GM19397 (cell line): Measurements from ENCODE around the gene IGSF22.

Source experiments
- ATAC-seq: cut with Tn5 transposase; IDR thresholded peaks from one replicate; pipeline ENCODE4 v1.9.1; 2021; ENCODE audit warnings: mild to moderate bottlenecking, moderate library complexity; ENCODE audit not compliant: unreplicated experiment

The IGSF22 gene

DNA sequence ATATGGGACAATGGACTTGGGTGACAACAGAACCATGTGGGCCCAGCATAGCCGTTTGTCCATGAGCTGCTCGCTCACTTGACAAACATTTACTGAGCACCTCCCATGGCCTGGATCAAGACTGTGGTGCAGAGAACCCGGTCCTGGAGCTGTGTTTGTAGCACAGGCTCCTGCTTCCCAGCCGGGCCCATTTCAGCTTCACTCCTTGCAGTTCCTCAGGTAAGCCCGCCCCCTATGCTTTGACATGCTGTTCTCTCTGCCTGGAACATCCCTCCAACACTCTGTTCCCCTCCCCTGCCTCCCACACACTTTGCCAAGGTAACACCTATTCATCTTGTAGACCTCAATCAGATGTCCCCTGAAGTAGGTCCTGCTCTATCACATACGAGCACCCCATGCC lies 19.3 kb upstream of the IGSF22 start:
- no peak for ATAC-seq

DNA sequence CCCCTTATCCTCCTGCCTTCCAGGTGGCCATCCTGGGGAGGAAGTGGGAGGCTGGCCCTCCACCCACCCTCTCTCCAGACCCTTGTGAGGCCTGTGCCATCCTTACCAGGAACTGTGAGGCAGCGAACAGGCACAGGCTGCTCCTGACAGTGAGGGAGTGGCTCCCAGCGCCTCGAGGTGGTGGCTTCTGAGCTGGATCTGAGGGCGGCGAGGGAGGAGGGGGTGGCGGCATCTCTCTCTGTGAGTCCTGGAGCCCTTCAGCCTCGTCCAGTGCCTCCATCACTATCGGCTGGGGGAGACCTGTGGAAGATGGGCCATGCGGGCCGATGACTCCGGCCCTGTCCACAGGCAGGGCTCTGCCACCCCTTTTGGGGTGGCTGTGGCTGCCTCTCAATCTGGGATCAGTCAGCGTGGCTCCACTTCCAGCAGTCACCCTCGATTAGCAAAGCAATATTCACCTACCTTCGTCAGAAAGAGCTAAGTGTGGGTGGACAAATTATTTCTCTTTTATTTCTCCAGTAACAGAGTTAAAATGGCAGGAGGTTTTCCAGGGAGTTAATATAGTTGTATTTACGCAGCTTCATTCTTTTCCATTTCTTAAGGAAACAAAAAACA lies 18.0 kb upstream of the IGSF22 start:
- no peak for ATAC-seq

DNA sequence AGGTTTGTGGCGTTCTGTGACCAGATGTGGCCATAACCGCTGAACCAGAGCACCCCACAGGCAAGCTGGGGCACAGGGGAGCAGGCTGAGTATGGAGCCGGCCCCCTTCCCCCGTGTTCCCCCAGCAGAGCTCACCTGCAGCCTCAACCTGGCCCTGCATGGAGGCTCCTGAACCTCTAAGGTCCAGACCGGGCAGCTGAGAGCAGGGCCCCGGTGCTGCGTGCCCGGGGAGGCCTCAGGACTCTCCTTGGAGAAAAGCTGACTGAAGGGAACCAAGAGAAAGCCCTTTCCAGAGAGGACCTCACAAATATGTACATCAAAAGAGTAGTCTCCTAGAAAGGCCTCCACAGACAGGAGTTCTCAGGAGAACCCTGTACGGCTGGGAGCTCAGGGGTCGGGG lies 17.4 kb upstream of the IGSF22 start:
- no peak for ATAC-seq

DNA sequence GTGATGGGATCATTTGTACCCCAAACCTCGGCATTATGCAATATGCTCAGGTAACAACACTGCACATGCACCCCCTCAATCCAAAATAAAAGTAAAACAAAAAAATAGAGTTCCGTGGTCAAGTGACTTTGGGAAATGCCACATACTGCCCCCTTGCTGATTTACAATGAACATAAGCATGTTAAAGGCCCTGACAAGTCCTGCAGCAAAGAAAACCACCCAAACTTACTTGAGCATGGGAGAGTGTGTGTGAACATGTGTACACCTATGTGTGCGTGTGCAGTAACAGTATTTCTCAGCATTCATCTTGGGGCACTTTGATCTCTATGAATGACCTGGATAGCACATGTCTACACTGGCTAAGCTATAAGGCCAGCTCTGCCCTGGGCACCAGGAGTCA lies 15.8 kb upstream of the IGSF22 start:
- ATAC-seq = no peak

DNA sequence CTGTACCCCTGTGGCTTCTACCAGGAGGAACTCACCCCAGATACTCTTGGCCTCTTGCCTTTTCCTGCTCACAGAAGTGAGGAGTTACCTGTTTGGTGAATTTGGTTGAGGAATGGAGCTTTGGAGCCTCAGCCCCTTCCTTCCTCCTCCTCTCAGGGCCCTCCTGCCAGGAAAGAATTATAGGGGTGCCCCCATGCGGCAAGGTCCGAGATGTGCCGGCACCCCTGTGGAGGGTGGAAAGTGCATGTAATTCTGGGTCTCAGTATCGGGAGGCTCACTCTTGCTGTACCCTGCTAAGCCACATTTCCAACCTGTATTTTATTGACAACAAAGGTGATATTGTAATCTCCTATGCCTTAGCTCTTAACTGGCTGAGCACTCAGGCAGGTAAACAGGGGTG lies 13.7 kb upstream of the IGSF22 start:
- no peak for ATAC-seq

DNA sequence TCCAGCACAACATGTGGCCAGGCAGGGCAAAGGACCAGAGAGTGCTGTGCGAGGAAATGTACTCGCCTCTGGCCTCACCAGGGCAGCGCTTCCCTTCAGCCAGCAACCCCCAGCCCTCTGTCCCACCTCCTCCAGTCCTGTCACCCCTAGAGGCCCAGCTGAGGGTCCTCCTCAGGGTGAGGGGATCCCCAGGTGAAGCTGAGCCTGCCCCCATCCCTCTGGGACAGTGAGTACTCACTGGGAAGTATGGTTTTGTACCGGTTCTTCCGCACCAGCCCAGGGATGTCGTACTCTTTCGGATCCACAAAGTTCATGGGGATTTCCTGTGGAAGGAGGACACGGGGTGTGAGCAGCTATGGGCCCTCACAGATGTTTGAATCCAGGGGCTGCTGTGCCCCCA lies 11.7 kb upstream of the IGSF22 start:
- ATAC-seq = no peak

DNA sequence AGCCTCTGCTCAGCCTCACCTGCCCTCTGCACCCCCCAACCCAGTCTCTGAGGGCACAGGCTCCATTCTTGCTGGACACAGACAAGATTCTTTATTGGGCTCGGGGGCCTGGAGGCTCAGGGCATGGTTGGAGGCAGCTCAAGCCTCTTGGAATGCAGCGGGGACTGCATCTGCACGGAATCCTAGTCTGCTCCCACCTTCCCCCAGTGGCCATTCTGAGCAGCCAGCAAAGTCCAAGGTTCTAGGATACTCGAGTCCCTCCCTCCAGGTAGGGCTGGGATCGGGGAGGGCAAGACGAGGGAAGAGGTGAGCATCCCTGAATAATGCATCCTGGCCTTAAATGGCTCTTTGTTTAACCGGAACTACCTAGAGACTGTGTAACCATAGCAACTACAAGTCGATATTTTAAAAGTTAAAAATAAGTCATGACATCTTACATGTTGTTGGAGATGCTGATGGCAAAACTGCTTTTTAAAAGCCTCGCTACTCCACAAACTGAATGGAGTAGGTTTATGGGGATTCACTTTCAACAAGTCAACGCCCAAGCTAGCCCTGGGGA lies 10.7 kb upstream of the IGSF22 start:
- ATAC-seq = no peak

DNA sequence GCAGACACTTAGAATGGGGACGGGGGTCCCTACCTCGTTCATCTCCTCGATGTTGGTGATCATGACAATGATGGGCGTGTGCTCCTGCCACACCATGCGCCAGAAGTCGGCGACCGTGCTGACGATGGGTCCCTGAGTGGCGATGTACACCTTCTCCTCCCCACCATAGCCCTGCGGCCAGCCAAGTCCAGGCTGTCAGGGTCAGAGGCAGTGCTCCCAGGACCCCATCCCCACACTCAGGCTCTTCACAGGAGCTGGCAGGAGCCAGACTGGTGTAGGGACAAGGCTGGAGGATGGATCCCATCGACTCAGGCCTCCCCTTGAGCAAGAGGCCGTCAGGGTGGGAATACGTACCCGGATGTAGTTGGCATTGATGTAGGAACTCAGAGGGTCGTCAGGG lies 7.2 kb upstream of the IGSF22 start:
- no peak for ATAC-seq

DNA sequence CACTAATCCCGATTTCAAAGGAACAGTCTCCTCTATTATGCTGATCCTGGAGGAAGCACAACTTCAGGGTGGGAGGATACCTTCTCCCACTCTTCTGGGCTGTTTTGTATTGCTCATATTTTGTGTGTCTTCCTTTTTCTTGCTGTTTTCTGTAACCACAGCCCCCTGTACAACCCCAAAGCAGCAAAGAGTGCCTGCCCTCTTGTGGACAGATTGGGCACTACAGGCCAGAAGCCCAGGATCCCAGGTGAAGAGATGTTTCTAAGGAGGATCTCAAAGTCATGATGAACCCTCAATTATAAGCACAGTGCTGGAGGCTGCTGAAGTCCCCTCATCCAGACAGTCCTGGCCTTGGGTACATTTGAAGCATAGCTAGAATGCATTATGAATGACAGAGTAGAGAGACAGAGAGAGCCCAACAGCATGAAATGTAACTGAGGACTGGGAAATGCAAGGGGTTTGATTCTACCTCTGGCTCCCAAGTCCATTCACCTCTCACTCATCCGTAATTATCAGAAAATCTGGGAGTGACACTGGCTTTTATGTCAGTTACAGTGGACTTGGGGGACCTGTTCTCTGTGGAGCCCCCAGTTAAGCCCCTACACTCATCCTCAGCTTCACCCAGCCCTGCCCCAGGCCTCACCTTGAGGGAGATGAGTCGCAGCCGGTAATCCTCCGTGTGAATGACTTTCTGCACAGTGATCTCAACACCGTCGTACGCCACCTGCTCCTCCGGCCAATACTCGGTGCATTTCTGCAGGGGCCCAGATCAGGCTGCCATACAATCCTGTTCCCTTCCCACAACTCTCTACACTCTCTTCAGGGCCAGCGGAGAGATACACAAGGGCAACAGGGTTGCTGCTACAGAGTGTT lies 6.2 kb upstream of the IGSF22 start:
- ATAC-seq = no peak

DNA sequence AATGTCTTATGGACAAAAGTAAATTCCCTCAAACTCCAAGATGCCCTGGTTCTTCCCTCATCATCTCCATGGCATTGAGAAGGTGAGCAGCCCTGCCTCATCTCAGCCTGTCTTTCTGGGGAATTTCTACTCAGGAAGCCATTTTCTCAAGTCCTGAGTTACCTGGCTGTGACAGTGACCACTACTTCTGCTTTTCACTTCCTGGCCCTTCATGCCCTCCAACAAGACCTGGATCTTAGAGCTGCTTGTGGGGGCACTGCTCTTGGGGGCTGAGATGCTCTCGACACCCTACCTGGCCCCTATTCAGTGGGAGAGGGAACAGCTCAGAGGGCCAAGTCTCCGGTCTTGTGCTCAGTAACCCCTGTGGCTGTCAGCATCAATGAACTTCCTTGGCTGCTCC lies 5.5 kb upstream of the IGSF22 start:
- no peak for ATAC-seq

DNA sequence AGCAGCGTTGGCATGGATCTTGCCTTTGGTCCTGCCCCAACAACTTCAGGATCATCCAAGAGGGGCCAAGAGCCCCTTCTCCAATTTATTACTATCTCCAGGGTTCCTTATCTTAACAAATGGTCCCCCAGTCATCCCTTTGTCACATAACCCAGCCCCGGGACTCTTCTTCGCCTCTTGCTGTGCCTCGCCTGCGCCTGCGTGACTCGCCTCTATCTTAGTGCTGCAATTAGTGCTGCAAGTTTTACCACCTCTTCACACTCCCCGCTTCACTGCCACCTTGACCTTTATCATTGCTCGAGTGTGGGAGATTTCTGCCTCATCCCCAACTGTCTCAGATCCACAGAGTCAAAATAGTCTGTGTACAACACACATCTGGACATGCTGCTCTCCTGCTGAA lies 4.0 kb upstream of the IGSF22 start:
- no peak for ATAC-seq

DNA sequence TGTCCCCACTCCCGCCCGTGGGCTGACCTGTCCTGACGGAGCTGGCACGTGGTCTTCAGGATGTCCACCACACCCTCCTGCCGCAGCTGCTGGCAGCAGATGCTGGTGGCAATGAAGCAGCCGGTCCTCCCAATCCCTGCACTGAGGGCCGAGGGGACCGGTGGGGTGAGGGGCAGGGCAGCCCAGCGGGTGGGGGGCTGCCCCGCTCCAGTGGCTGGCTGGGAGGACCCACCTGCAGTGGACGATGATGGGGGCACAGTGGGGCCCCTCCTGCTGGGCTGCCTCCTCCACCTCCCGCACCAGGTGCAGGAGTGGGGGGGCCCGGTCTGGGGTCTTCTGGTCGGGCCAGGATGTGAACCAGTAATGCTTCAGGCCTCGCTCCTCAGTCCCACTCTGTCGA lies 3.4 kb upstream of the IGSF22 start:
- no peak for ATAC-seq

DNA sequence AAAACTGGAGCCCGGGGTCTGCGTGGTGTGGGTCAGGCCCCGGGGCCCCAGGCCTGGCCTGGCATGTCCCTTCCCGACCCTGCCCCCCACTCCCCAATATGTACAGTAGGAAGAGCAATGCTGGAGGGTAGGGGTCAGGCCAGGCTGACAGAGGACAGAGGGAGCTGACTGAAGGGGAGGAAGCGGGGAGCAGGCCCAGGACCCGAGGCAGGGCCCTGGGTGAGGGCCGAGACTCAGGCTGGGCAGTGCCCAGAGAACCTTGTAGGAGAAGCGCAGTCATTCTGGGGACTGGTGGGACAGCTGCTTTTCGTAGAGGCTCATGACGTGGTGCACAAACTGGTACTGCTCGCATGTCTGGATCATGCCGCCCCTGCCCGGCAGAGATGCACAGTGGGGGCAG lies 2.7 kb upstream of the IGSF22 start:
- no peak for ATAC-seq

DNA sequence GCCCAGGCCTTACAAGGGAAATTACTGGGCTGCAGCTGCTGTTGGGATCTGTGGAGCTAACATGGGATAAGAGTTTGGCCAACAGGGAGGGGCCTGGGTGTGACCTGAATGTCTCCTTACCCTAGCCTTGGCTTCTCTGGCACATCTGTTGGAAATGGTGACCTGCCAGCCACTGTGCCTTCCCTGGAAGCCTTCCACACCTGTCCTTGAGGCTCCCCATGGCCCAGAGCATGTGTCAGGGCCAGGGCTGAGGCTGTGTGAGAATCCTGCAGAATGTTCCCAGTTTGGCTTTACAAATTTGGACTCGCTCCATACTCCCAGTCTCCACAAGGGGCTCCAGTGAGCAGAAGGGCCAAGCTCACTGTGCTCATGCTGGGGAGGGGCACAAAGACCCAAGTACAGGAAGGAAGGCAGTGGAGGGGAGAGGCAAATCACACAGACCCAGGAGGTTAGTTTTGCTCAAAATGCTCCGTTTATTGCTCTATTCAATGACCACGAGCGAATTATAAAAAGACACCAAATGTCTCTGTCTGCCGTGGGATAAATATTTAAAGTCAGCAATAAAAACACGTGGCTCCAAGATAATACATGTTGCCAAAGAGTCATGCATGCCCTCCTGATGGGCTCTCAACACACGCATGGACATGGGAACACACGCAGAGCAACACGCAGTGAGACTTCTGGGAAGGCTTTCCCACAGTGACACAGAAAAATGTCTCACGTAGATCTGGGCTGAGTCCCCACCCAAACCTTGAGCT lies 1.7 kb upstream of the IGSF22 start:
- no peak for ATAC-seq

DNA sequence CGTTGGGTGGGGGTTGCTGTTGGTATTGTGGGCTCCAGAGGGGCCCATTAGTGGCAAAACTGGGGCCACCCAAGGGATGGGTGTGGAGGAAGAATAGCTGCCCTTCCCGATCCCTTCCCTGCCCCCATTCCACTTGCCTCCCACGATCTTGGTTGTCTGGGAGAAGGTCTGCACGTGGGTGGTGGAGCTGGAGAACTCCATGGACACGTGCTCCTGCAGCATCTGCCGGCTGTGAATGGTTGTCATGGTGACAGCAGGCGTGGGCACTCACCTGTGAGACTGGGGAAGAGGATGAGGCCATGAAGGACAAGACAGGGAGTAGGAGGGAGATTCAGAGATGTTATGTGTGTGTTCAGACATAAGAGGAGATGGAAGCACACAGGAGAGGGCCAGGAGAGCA lies 2.0 kb downstream of the IGSF22 start:
- ATAC-seq = no peak

DNA sequence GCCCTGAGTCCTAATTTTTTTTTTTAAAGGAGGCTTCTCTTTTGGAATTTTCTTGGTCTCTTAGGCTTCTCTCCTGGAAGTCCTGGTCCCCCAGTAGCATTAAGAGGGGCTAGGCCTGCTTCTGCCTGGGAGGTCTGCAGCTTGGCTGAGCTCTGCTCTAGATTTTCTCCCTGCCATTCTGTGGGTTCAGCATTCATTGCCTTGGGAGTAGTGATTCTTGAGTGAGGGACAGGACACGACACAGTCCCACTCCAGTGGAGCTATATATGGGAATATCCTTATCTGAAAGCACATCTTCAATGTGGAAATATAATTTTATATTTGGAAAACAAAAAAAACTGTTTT lies 3.7 kb downstream of the IGSF22 start:
- ATAC-seq = no peak

DNA sequence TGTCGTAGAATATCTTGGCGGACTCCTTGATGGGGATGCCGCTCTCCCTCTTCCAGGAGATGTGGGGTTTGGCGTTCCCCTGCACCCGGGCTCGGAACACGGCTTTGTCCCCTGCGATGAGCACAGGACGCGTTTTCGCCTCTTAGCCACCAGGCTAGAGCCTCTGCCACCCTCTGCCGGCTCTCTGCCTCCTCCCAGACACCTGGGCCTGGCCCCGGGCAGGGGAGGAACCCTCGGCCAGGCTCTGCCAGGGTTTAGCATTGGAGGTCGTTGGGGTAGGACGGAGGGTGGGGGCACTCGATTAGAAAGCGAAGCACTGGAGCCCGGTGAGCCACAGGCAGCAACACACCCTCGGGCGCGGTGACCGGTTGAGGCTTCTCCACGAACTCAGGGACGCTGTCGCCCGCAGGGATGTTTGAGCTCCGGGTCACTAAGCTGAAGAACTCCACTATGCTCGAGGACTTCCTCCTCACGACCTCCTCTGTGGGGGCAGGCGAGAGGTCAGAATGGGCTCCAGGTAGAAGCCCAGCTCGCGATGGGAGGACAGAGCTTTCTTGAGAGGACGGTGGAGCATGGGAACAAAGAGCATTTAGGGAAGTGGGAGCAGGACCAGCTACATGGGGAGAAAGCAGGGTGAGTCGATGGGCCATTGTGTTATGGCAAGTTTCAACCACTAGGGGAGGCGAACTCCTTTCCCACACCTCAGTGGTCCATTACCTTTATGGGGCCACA lies 4.3 kb downstream of the IGSF22 start:
- ATAC-seq = peak; percentile 52

DNA sequence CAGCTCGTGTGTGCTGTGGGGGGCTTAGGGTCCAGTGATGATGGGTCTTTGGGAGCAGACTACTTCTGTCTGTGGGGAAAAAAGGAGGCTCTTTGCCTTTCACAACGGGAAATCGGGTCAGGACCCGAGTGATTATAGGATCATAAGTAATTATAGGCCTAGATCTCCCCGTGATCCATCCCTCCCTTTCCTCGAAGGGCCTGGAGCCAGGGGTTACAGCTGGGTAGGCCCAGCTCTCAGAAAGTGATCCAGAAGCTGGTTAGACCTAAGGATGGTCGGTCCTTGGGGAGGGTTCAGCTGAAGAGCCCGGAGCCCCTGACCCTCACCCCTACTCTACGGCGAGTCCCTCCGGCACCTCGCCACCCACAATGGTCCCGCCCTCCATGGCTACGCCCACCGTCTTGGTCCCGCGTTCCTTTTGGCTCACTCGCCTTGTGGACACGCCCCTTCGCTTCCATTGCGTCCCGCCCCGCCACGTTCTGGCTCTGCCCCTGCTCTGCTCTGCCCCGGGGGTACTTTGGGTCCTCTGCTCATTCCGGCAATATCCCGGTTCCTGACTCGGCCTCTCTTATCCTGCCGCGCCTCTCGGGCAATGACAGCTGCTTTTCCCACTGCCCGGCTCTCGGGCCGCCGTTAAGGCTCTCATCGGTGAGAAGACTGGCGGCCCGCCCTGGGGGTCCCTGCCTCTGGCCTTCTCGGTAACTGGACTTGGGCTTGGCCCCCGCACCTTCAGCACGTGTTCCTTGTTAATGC lies 5.0 kb downstream of the IGSF22 start:
- ATAC-seq = peak; percentile 58

DNA sequence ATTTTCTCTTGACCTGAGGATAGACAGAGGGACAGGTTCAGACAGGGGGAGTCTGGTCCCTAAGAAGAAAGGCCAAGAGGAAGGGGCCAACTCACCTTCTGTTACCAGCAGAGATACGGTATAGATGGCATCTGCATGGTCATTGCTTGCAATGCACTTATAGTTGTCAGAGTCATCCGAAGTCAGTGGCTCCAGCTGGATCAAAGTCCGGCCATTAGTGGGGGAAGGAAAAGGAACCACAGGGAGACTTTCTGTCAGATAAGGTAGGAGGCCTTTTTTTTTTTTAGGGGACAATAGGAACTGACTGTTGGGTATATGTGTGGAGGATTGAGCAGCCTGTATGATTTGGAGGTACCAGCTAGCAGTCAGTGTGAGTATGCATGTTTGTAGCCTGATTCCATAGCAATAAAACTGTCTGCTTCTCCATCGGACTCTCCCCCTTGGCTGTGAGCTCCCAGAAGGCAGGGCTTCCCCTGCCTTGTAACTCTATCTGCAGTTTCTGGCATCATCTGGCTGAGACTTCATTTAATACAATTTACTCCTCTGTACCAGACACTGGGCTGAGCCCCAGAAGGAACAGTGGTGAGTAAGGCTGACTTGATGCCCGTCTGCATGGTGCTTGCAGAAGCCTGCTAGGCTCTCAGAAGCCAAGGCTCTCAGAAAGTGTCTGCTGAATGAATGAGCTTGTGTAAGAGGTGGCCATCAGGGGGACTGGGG lies 5.7 kb downstream of the IGSF22 start:
- no peak for ATAC-seq

DNA sequence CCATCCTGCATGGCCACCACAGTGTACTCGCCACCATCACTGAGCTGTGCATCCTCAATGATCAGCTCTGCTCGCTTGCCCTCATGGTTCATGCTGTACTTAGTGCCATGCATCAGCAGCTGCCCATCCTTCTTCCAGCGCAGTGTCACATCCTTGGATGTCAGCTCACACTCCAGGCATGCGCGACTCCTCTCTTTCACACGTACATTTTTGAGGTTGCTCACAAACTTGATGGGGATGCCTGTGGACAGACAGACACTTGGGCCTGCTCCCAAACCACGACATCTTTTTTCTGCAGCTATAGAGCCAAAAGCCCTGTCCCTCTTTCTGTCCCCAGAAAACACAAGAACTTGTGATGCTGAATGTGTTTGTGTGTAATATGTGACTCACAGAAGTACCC lies 10.5 kb downstream of the IGSF22 start:
- ATAC-seq = no peak
